ENCODE measurements around the gene ZNRF4.
"Not testable (repeated sequence)": the region's sequence is repeated elsewhere in the genome, so short reads cannot be mapped to it uniquely, and the experiment has no call there.

ZNRF4 gene

GRCh38 chr19:5434970-5435641, 20.1 kb upstream of the ZNRF4 start:
- H3K4me3 ChIP-seq (ENCODE audit: low read depth, low read length), result no peak overlapping the region
- TF ChIP-seq CTCF (IDR thresholded peaks at IDR 0.05; ENCODE audit: low read depth, low read length), result no peak

GRCh38 chr19:5435642-5436017, 19.6 kb upstream of the ZNRF4 start:
- H3K4me3 ChIP-seq (ENCODE audit: low read depth, low read length), result no peak overlapping the region
- TF ChIP-seq CTCF (IDR thresholded peaks at IDR 0.05; ENCODE audit: low read depth, low read length), result no peak

GRCh38 chr19:5436106-5436947, 18.9 kb upstream of the ZNRF4 start:
- TF ChIP-seq CTCF (IDR thresholded peaks at IDR 0.05; ENCODE audit: low read depth, low read length), result no peak

GRCh38 chr19:5436948-5437306, 18.3 kb upstream of the ZNRF4 start:
- H3K4me3 ChIP-seq (ENCODE audit: low read depth, low read length), result no peak overlapping the region

More at GRCh38 chr19:5436106-5436947, 18.9 kb upstream of the ZNRF4 start:
- H3K4me3 ChIP-seq (ENCODE audit: low read depth, low read length), result no peak overlapping the region

GRCh38 chr19:5438756-5439155, 16.5 kb upstream of the ZNRF4 start:
- not testable (repeated sequence) for H3K4me3 ChIP-seq (ENCODE audit: low read depth, low read length)

More at GRCh38 chr19:5436948-5437306, 18.3 kb upstream of the ZNRF4 start:
- no peak for TF ChIP-seq CTCF (IDR thresholded peaks at IDR 0.05; ENCODE audit: low read depth, low read length)

GRCh38 chr19:5439452-5439851, 15.8 kb upstream of the ZNRF4 start:
- H3K4me3 ChIP-seq (ENCODE audit: low read depth, low read length), result no peak overlapping the region
- TF ChIP-seq CTCF (IDR thresholded peaks at IDR 0.05; ENCODE audit: low read depth, low read length), result no peak

- H3K4me3 ChIP-seq (ENCODE audit: low read depth, low read length), result no peak overlapping the region
- TF ChIP-seq CTCF (IDR thresholded peaks at IDR 0.05; ENCODE audit: low read depth, low read length), result no peak
These were observed 14.9 kb upstream of the ZNRF4 start for GRCh38 chr19:5440299-5440698.

All from WI38 (cell line).